K562 (cell line): ENCODE results near the gene BICC1. TPM values are rescaled to one million over a fixed set of nuclear protein-coding genes. Genes with fewer than 3 reads are reported as not detected.

ENCODE experiments used
- ATAC-seq: fragments of 200-7000 bp; cut with Tn5 transposase; 3 replicates; pipeline ENCODE4 v1.9.1; 2020; ENCODE audit warnings: moderate library complexity
- BruUV-seq: library from RNA; stranded (reverse); fragments of 400-500 nt; replicated peaks from 2 replicates; lab custom pipeline; 2021; lab: Mats Ljungman, UMichigan
- CTCF ChIA-PET: fragments of 300-600 bp; formaldehyde crosslinking; extraction: SDS; loops from one replicate; lab custom pipeline; 2021; ENCODE audit warnings: low intra/inter-chr PET ratio; lab: Yijun Ruan, JAX
- POLR2A ChIA-PET: fragments of 300-600, 350-650 bp; sonication (Branson Sonifier 250); formaldehyde crosslinking; extraction: SDS; loops from one replicate; lab custom pipeline; 2021; ENCODE audit warnings: antibody characterized with exemption, inconsistent platforms; lab: Yijun Ruan, JAX
- DNase-seq, 4 experiments: peaks; one replicate each; pipeline versions ENCODE4 v3.0.0 to v3.0.0-alpha.2; 2011 to 2018; ENCODE audit warnings: low spot score in 3 of 4, mixed read lengths in 3 of 4; ENCODE audit errors: extremely low read depth in 1 of 4
- FAIRE-seq: peaks from 2 replicates; lab custom pipeline; 2011; peaks lifted over from hg19 to GRCh38; lab: Jason Lieb, UNC
- H2AFZ ChIP-seq: 2 replicates; pipeline ENCODE4 v1.6.0; 2011; ENCODE audit warnings: low read depth, low read length, control low read depth, inconsistent platforms
- H3K27ac ChIP-seq: fragments of 200-600 bp; 3 replicates; pipeline ENCODE4 v1.8.0; 2011; ENCODE audit warnings: low read depth, mild to moderate bottlenecking, control low read depth, inconsistent platforms, low read length, moderate library complexity, mixed read lengths; ENCODE audit errors: extremely low read depth
- H3K27me3 ChIP-seq, 2 experiments: fragments of 300-600 bp in 1 of 2; 2 replicates in 1 of 2; 3 replicates in 1 of 2; pipeline versions ENCODE4 v1.6.0 to v1.8.0; 2011; ENCODE audit warnings: inconsistent platforms in 2 of 2, low read length in 2 of 2, mild to moderate bottlenecking in 1 of 2, mixed read lengths in 1 of 2, moderate library complexity in 1 of 2; ENCODE audit not compliant: control insufficient read depth in 2 of 2, insufficient read depth in 2 of 2
- H3K36me3 ChIP-seq: fragments of 300-600 bp; 3 replicates; pipeline ENCODE4 v1.8.0; 2011; ENCODE audit warnings: mild to moderate bottlenecking, low read length, inconsistent platforms; ENCODE audit not compliant: control insufficient read depth, insufficient read depth
- H3K4me1 ChIP-seq, 2 experiments: fragments of 200-600 bp in 1 of 2; replicated peaks in 1 of 2; 2 replicates in 1 of 2; 3 replicates in 1 of 2; pipeline versions ENCODE4 v1.5.1 to v1.8.0; 2011; ENCODE audit warnings: inconsistent platforms in 2 of 2, low read length in 2 of 2, mild to moderate bottlenecking in 1 of 2, mixed read lengths in 1 of 2, moderate library complexity in 1 of 2; ENCODE audit not compliant: control insufficient read depth in 2 of 2, insufficient read depth in 2 of 2
- H3K4me2 ChIP-seq: 2 replicates; pipeline ENCODE4 v1.6.1; 2011; ENCODE audit warnings: low read length, control low read depth, inconsistent platforms, mixed read lengths; ENCODE audit not compliant: insufficient read depth
- H3K4me3 ChIP-seq: fragments of 200-600 bp; sonication (generic), shearing (Covaris generic); 2 replicates; pipeline ENCODE4 v1.5.1; 2016; ENCODE audit warnings: control low read depth, inconsistent platforms
- H3K79me2 ChIP-seq: fragments of 200-600 bp; 3 replicates; pipeline ENCODE4 v1.8.0; 2011; ENCODE audit warnings: low read length, inconsistent platforms; ENCODE audit not compliant: control insufficient read depth, insufficient read depth
- H3K9ac ChIP-seq, 2 experiments: 2 replicates each; pipeline versions ENCODE4 v1.6.0 to v1.6.1; 2011; ENCODE audit warnings: low read depth in 2 of 2, low read length in 2 of 2, control low read depth in 1 of 2, inconsistent platforms in 1 of 2, mild to moderate bottlenecking in 1 of 2, mixed read lengths in 1 of 2; ENCODE audit not compliant: insufficient read depth in 1 of 2
- H3K9me1 ChIP-seq: one replicate; pipeline ENCODE4 v1.6.0; 2011; ENCODE audit warnings: inconsistent platforms, mild to moderate bottlenecking, low read length, moderate library complexity; ENCODE audit not compliant: control insufficient read depth, insufficient read depth
- H3K9me3 ChIP-seq: replicated peaks from 2 replicates; pipeline ENCODE4 v1.5.1; 2011; ENCODE audit warnings: low read depth, low read length, inconsistent platforms; ENCODE audit not compliant: control insufficient read depth, insufficient read depth
- H4K20me1 ChIP-seq: replicated peaks from 2 replicates; pipeline ENCODE4 v1.6.1; 2011; ENCODE audit warnings: low read length, inconsistent platforms, mixed read lengths; ENCODE audit not compliant: control insufficient read depth, insufficient read depth
- ARHGAP35 ChIP-seq: fragments of 450-650 bp; IDR thresholded peaks from 2 replicates; pipeline ENCODE4 v1.6.1; 2018; ENCODE audit not compliant: partially characterized antibody
- ATF6 ChIP-seq: sonication (generic); formaldehyde crosslinking; IDR thresholded peaks from 2 replicates; pipeline ENCODE4 v1.4.0; 2020; ENCODE audit warnings: mild to moderate bottlenecking, missing genetic modification reagents
- C11orf30 ChIP-seq: fragments of 450-650 bp; IDR thresholded peaks from 2 replicates; pipeline ENCODE4 v1.6.1; 2016; ENCODE audit warnings: low read depth, mild to moderate bottlenecking
- DPF2 ChIP-seq: fragments of 450-650 bp; IDR thresholded peaks from 2 replicates; pipeline ENCODE4 v1.6.1; 2016
- GABPB2 ChIP-seq: fragments of 250-450 bp; sonication (Bioruptor Pico); conservative IDR thresholded peaks from 2 replicates; pipeline ENCODE4 v1.5.1; 2021; ENCODE audit warnings: mild to moderate bottlenecking
- GTF2E2 ChIP-seq: fragments of 200-800 bp; sonication (Bioruptor generic); IDR thresholded peaks from 2 replicates; pipeline ENCODE4 v1.6.1; 2016; ENCODE audit warnings: missing genetic modification characterization, missing compliant biosample characterization
- HIVEP1 ChIP-seq: fragments of 250-450 bp; sonication (Bioruptor Pico); IDR thresholded peaks from 2 replicates; pipeline ENCODE4 v1.4.0; 2020; ENCODE audit warnings: mild to moderate bottlenecking
- KLF10 ChIP-seq: fragments of 250-450 bp; sonication (Bioruptor Pico); IDR thresholded peaks from 2 replicates; pipeline ENCODE4 v1.6.1; 2021; ENCODE audit warnings: matching md5 sums
- MAFK ChIP-seq: IDR thresholded peaks from 2 replicates; pipeline ENCODE4 v1.6.1; 2011; ENCODE audit warnings: low read length, improper control_type of control experiment
- MITF ChIP-seq: IDR thresholded peaks from 2 replicates; pipeline ENCODE4 v1.6.1; 2014; ENCODE audit warnings: antibody characterized with exemption
- NFIX ChIP-seq: fragments of 250-450 bp; sonication (Bioruptor Pico); IDR thresholded peaks from 2 replicates; pipeline ENCODE4 v1.4.0; 2020; ENCODE audit warnings: low read depth, mild to moderate bottlenecking, moderate library complexity
- PREB ChIP-seq: sonication (generic); formaldehyde crosslinking; IDR thresholded peaks from 2 replicates; pipeline ENCODE4 v1.8.1; 2023; ENCODE audit warnings: mild to moderate bottlenecking, missing genetic modification reagents
- SLC30A9 ChIP-seq: fragments of 250-450 bp; sonication (Bioruptor Pico); IDR thresholded peaks from 2 replicates; pipeline ENCODE4 v1.8.0; 2022; ENCODE audit warnings: mild to moderate bottlenecking, moderate library complexity
- ZNF197 ChIP-seq: fragments of 200-800 bp; sonication (Bioruptor generic); IDR thresholded peaks from 2 replicates; pipeline ENCODE4 v1.6.1; 2016; ENCODE audit warnings: low read depth, missing genetic modification characterization, missing compliant biosample characterization
- WGBS: fragments of 100-300 bp; shearing (Covaris generic); methylation state at CpG from one replicate; pipeline ENCODE4 v1.1.6; 2016; ENCODE audit warnings: low coverage, mixed read lengths; ENCODE audit not compliant: insufficient coverage; ENCODE audit errors: missing lambda C conversion rate; 5-methylcytosine and 5-hydroxymethylcytosine counted together
- in situ Hi-C: fragments of 300-500 bp; cut with MboI; formaldehyde crosslinking; loops from 4 replicates; pipeline ENCODE4 v1.15.0; 2018; ENCODE audit warnings: inconsistent platforms, mixed read lengths
- intact Hi-C: fragments of 100-400 bp; cut with micrococcal nuclease; formaldehyde crosslinking; loops from 2 replicates; pipeline ENCODE4 v1.14.2; 2022
- polyA plus RNA-seq, 8 experiments: library from polyadenylated mRNA; depleted of rRNA in 4 of 8; stranded (reverse) in 5 of 8; unstranded in 3 of 8; fragments of >200 nt; fragmentation: Nextera tagmentation in 2 of 8; fragmentation: Illumina TruSeq in 1 of 8; extraction: Ambion mirVana in 2 of 8; extraction: Trizol in 1 of 8; gene quantifications; 2 replicates each; pipeline versions ENCODE4 v1.2.1 to v1.2.3, GENCODE V29; 2011 to 2014; ENCODE audit warnings: inconsistent platforms in 1 of 8, missing spikeins in 1 of 8
- total RNA-seq, 7 experiments: library from RNA; depleted of rRNA in 6 of 7; stranded (reverse); fragments of >200 nt in 6 of 7; fragmentation: Illumina TruSeq in 2 of 7; extraction: Trizol in 2 of 7; gene quantifications; 2 replicates each; pipeline versions ENCODE4 v1.2.1 to v1.2.3, GENCODE V29; 2011 to 2021; ENCODE audit warnings: low replicate concordance in 1 of 7

Gene BICC1
- total and polyA plus RNA-seq, 9 of the 15 experiments (the other 6 are each of a cell fraction or from before 2014, with no cell fraction given): not detected

- TF ChIP-seq MAFK: no peak
- TF ChIP-seq ZNF197: no peak
- TF ChIP-seq GABPB2 (CRISPR knock-in tag): no peak
- TF ChIP-seq MITF: no peak
- no peak for TF ChIP-seq DPF2
These were observed 161.6 kb downstream of the BICC1 start (continued) for GRCh38 chr10:58674251-58674650.

GRCh38 chr10:58675321-58675720 is 162.6 kb downstream of the BICC1 start:
- Histone ChIP-seq H3K9me1 (no peaks in the 10 kb centered on the region), H3K4me3 (no peak overlapping the region), H3K9me3 (no peaks in the 10 kb centered on the region; the same call in 1 of the 2 replicates), H3K9ac (no peak overlapping the region), H3K27ac (no peak overlapping the region), H3K36me3 (no peaks in the 10 kb centered on the region), H3K4me2 (no peak overlapping the region), H3K27me3 (no peaks in the 10 kb centered on the region), H2AFZ (no peak overlapping the region), H4K20me1 (no peaks in the 10 kb centered on the region), H3K79me2 (no peaks in the 10 kb centered on the region), H3K4me1 (no peaks in the 10 kb centered on the region)
- no peak for ATAC-seq
- no TSS peak for BruUV-seq
- WGBS: 0% methylated on average over 2 of the region's 2 CpGs
- intact Hi-C loops (no loop called here), in situ Hi-C loops (no loop called here)
- DNase-seq: no peak
- CTCF ChIA-PET: no interaction called here
- POLR2A ChIA-PET: no interaction called here
- TF ChIP-seq KLF10 (CRISPR knock-in tag): no peak
- no peak for TF ChIP-seq HIVEP1 (CRISPR knock-in tag)
- no peak for TF ChIP-seq C11orf30
- no peak for TF ChIP-seq SLC30A9 (CRISPR knock-in tag)
- TF ChIP-seq PREB (CRISPR knock-in tag): no peak
- TF ChIP-seq ATF6 (CRISPR knock-in tag): no peak
- TF ChIP-seq NFIX (CRISPR knock-in tag): no peak
- TF ChIP-seq ARHGAP35: no peak
- no peak for TF ChIP-seq GTF2E2 (tag)
- FAIRE-seq: no peak
